HEK293 (cell line): ENCODE results near the gene NECAB3.

Experiments used
- GLI4 ChIP-seq: fragments of 450-650 bp; formaldehyde crosslinking; IDR thresholded peaks from 2 replicates; pipeline ENCODE4 v1.5.1; 2016; ENCODE audit warnings: missing biosample characterization, missing genetic modification characterization
- KLF7 ChIP-seq: fragments of 450-650 bp; formaldehyde crosslinking; IDR thresholded peaks from 2 replicates; pipeline ENCODE4 v1.5.1; 2016; ENCODE audit warnings: missing biosample characterization, missing genetic modification characterization, borderline replicate concordance
- MZF1 ChIP-seq: fragments of 450-650 bp; formaldehyde crosslinking; IDR thresholded peaks from 2 replicates; pipeline ENCODE4 v1.5.1; 2017; ENCODE audit warnings: missing biosample characterization, missing genetic modification characterization, borderline replicate concordance
- PBX3 ChIP-seq: sonication (generic); formaldehyde crosslinking; IDR thresholded peaks from 2 replicates; pipeline ENCODE4 v1.8.1; 2022; ENCODE audit warnings: mild to moderate bottlenecking, moderate library complexity, missing genetic modification reagents
- SCRT1 ChIP-seq: fragments of 450-650 bp; formaldehyde crosslinking; IDR thresholded peaks from 2 replicates; pipeline ENCODE4 v1.5.1; 2016; ENCODE audit warnings: missing biosample characterization, missing genetic modification characterization, borderline replicate concordance
- SP3 ChIP-seq: fragments of 450-650 bp; formaldehyde crosslinking; IDR thresholded peaks from 2 replicates; pipeline ENCODE4 v1.5.1; 2016; ENCODE audit warnings: missing biosample characterization, missing genetic modification characterization
- WT1 ChIP-seq: fragments of 450-650 bp; formaldehyde crosslinking; IDR thresholded peaks from 2 replicates; pipeline ENCODE4 v1.5.1; 2016; ENCODE audit warnings: missing biosample characterization, missing genetic modification characterization
- ZBTB20 ChIP-seq: fragments of 450-650 bp; formaldehyde crosslinking; IDR thresholded peaks from 2 replicates; pipeline ENCODE4 v1.5.1; 2016; ENCODE audit warnings: missing biosample characterization, missing genetic modification characterization
- ZFP3 ChIP-seq: fragments of 450-650 bp; formaldehyde crosslinking; IDR thresholded peaks from 2 replicates; pipeline ENCODE4 v1.5.1; 2016; ENCODE audit warnings: low read depth, missing biosample characterization, missing genetic modification characterization
- ZNF10 ChIP-seq: fragments of 450-650 bp; formaldehyde crosslinking; IDR thresholded peaks from 2 replicates; pipeline ENCODE4 v1.5.1; 2017; ENCODE audit warnings: missing biosample characterization, missing genetic modification characterization
- ZNF169 ChIP-seq: fragments of 450-650 bp; formaldehyde crosslinking; IDR thresholded peaks from 2 replicates; pipeline ENCODE4 v1.5.1; 2016; ENCODE audit warnings: missing biosample characterization, missing genetic modification characterization
- ZNF280D ChIP-seq: fragments of 450-650 bp; formaldehyde crosslinking; IDR thresholded peaks from 2 replicates; pipeline ENCODE4 v1.5.1; 2016; ENCODE audit warnings: missing biosample characterization, missing genetic modification characterization
- ZNF335 ChIP-seq: fragments of 450-650 bp; formaldehyde crosslinking; conservative IDR thresholded peaks from 2 replicates; pipeline ENCODE4 v1.5.1; 2016; ENCODE audit warnings: missing biosample characterization, missing genetic modification characterization
- ZNF518A ChIP-seq: fragments of 450-650 bp; formaldehyde crosslinking; conservative IDR thresholded peaks from 2 replicates; pipeline ENCODE4 v1.5.1; 2016; ENCODE audit warnings: low read depth, missing biosample characterization, missing genetic modification characterization
- TF ChIP-seq, protein P1 (sequence below): fragments of 450-650 bp; formaldehyde crosslinking; IDR thresholded peaks from 2 replicates; pipeline ENCODE4 v1.5.1; 2016; ENCODE audit warnings: missing biosample characterization, missing genetic modification characterization
- TF ChIP-seq, protein P2 (sequence below): fragments of 450-650 bp; formaldehyde crosslinking; IDR thresholded peaks from 2 replicates; pipeline ENCODE4 v1.5.1; 2016; ENCODE audit warnings: missing biosample characterization, missing genetic modification characterization
- TF ChIP-seq, protein P3 (sequence below): fragments of 450-650 bp; formaldehyde crosslinking; IDR thresholded peaks from 2 replicates; pipeline ENCODE4 v1.5.1; 2016; ENCODE audit warnings: missing biosample characterization, missing genetic modification characterization
- TF ChIP-seq, protein P4 (sequence below): fragments of 450-650 bp; formaldehyde crosslinking; IDR thresholded peaks from 2 replicates; pipeline ENCODE4 v1.5.1; 2016; ENCODE audit warnings: missing biosample characterization, missing genetic modification characterization, low read depth
- TF ChIP-seq, protein P5 (sequence below): fragments of 450-650 bp; formaldehyde crosslinking; IDR thresholded peaks from 2 replicates; pipeline ENCODE4 v1.5.1; 2016; ENCODE audit warnings: missing biosample characterization, missing genetic modification characterization

Gene NECAB3

GRCh38 chr20:33685328-33686099 is 11.3 kb upstream of the NECAB3 start (continued):
- TF ChIP-seq MZF1 (tag by site-specific recombination) (no peak), ZBTB20 (tag by site-specific recombination) (no peak), SP3 (tag by site-specific recombination) (peak; percentile 51), ZNF280D (tag by site-specific recombination) (no peak), KLF7 (tag by site-specific recombination) (peak; percentile 58; the same call in 1 of the 2 replicates), ZNF335 (tag by site-specific recombination) (peak; percentile 66), ZNF169 (tag by site-specific recombination) (no peak), PBX3 (0 out of 2 replicates have a peak, but pooled peaks have one; percentile 55), ZNF10 (no peak), WT1 (tag by site-specific recombination) (peak; percentile 27; the same call in 1 of the 2 replicates), ZFP3 (no peak), GLI4 (tag by site-specific recombination) (no peak), ZNF518A (tag by site-specific recombination) (no peak), SCRT1 (tag by site-specific recombination) (no peak)
- TF ChIP-seq, protein P1, sequence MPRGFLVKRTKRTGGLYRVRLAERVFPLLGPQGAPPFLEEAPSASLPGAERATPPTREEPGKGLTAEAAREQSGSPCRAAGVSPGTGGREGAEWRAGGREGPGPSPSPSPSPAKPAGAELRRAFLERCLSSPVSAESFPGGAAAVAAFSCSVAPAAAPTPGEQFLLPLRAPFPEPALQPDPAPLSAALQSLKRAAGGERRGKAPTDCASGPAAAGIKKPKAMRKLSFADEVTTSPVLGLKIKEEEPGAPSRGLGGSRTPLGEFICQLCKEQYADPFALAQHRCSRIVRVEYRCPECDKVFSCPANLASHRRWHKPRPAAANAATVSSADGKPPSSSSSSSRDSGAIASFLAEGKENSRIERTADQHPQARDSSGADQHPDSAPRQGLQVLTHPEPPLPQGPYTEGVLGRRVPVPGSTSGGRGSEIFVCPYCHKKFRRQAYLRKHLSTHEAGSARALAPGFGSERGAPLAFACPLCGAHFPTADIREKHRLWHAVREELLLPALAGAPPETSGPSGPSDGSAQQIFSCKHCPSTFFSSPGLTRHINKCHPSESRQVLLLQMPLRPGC = no peak; the same call in 1 of the 2 replicates
- TF ChIP-seq, protein P2, sequence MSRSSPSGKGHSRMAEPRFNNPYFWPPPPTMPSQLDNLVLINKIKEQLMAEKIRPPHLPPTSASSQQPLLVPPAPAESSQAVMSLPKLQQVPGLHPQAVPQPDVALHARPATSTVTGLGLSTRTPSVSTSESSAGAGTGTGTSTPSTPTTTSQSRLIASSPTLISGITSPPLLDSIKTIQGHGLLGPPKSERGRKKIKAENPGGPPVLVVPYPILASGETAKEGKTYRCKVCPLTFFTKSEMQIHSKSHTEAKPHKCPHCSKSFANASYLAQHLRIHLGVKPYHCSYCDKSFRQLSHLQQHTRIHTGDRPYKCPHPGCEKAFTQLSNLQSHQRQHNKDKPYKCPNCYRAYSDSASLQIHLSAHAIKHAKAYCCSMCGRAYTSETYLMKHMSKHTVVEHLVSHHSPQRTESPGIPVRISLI (tag by site-specific recombination) = no peak
- TF ChIP-seq, protein P3, sequence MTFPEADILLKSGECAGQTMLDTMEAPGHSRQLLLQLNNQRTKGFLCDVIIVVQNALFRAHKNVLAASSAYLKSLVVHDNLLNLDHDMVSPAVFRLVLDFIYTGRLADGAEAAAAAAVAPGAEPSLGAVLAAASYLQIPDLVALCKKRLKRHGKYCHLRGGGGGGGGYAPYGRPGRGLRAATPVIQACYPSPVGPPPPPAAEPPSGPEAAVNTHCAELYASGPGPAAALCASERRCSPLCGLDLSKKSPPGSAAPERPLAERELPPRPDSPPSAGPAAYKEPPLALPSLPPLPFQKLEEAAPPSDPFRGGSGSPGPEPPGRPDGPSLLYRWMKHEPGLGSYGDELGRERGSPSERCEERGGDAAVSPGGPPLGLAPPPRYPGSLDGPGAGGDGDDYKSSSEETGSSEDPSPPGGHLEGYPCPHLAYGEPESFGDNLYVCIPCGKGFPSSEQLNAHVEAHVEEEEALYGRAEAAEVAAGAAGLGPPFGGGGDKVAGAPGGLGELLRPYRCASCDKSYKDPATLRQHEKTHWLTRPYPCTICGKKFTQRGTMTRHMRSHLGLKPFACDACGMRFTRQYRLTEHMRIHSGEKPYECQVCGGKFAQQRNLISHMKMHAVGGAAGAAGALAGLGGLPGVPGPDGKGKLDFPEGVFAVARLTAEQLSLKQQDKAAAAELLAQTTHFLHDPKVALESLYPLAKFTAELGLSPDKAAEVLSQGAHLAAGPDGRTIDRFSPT (tag by site-specific recombination) = no peak
- TF ChIP-seq, protein P4, sequence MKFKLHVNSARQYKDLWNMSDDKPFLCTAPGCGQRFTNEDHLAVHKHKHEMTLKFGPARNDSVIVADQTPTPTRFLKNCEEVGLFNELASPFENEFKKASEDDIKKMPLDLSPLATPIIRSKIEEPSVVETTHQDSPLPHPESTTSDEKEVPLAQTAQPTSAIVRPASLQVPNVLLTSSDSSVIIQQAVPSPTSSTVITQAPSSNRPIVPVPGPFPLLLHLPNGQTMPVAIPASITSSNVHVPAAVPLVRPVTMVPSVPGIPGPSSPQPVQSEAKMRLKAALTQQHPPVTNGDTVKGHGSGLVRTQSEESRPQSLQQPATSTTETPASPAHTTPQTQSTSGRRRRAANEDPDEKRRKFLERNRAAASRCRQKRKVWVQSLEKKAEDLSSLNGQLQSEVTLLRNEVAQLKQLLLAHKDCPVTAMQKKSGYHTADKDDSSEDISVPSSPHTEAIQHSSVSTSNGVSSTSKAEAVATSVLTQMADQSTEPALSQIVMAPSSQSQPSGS = no peak
- TF ChIP-seq, protein P5, sequence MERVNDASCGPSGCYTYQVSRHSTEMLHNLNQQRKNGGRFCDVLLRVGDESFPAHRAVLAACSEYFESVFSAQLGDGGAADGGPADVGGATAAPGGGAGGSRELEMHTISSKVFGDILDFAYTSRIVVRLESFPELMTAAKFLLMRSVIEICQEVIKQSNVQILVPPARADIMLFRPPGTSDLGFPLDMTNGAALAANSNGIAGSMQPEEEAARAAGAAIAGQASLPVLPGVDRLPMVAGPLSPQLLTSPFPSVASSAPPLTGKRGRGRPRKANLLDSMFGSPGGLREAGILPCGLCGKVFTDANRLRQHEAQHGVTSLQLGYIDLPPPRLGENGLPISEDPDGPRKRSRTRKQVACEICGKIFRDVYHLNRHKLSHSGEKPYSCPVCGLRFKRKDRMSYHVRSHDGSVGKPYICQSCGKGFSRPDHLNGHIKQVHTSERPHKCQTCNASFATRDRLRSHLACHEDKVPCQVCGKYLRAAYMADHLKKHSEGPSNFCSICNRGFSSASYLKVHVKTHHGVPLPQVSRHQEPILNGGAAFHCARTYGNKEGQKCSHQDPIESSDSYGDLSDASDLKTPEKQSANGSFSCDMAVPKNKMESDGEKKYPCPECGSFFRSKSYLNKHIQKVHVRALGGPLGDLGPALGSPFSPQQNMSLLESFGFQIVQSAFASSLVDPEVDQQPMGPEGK (tag by site-specific recombination) = no peak
